Nucleus accumbens (tissue), 56 donors: ENCODE measurements around the gene RIC1.
A peak's percentile ranks its signal among the peaks of the same experiment; 100 is the strongest.
"Not testable (repeated sequence)": the region's sequence is repeated elsewhere in the genome, so short reads cannot be mapped to it uniquely, and the experiment has no call there.

Experiments
- DNase-seq, 56 donors: peaks; one replicate each; lab custom pipeline; 2025; lab: John Stamatoyannopoulos, UW

RIC1 gene

DNA sequence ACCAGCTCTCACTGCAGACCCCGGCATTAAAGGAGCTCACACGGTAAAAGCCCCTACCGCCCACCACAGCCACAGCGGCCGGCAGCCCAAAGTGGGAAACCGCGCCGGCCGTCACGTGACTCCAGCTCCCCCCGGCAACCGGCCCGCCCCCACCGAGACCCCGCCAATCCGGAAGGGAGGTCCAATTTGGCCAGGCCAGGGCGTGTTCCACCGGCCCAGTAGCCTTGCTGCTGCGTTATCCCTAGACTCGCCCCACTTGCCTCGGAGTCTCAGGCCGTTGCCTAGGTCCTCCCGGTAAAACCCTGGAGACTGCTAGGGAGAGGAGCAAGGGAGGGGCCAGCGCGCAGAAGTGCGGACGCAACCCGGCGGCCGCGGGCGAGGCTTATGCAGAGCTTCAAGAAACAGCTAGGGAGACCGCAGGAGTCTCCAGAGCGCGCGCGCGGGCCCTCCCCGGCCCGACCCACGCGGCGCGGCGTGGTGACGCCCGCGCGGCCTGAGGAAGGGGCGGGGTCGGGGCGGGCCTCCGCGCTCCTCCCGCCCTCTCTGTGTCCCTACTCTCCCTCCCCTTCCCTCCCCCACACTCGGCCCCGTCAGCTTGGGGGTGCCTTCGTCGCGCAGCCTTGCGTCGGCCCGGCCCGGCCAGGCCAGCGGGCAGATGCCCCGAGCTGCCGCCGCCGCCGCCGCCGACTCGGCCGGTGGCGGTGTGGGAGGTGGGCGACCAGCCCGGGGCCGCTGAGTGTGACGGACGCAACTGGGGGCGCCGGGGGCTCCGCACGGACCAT is at the start of gene RIC1:
Gene RIC1, plus strand, starts transcription at position 578 of the 782 bp plus-strand sequence. Its CDS starts 203 bp downstream, at position 781.
- peak; percentile 54 to 97 (median 88) for DNase-seq

GRCh38 chr9:5579881-5580280 is 49.0 kb upstream of the RIC1 start:
- no peak for DNase-seq

GRCh38 chr9:5580650-5581049 is 48.3 kb upstream of the RIC1 start:
- no peak for DNase-seq

- not testable (repeated sequence) for DNase-seq
Measured at GRCh38 chr9:5581706-5582105, 47.2 kb upstream of the RIC1 start.

GRCh38 chr9:5582835-5583195 is 46.1 kb upstream of the RIC1 start:
- DNase-seq: peak in 5 of 56 donors; percentile 2 to 10 (median 6)

- DNase-seq: no peak
Measured at GRCh38 chr9:5586391-5586802, 42.5 kb upstream of the RIC1 start.

DNA sequence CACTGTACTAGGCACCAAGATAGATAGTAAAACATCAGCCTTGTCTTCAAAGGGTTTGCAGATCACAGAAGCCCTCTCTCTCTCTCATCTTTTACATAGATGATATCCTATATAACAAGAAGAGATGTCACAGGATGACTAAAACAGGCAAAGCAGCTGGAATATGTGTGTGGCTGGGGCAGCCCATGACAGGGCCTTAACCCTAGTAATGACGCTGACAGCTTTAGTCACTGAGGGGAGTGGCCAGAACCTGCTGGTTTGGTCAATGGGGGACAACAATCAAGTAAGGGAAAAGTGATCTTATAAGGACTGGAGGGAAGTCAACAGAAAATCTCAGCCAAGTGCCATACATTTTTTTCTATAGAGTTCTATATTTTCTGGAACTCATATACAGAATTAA is 41.9 kb upstream of the RIC1 start:
- no peak for DNase-seq

DNA sequence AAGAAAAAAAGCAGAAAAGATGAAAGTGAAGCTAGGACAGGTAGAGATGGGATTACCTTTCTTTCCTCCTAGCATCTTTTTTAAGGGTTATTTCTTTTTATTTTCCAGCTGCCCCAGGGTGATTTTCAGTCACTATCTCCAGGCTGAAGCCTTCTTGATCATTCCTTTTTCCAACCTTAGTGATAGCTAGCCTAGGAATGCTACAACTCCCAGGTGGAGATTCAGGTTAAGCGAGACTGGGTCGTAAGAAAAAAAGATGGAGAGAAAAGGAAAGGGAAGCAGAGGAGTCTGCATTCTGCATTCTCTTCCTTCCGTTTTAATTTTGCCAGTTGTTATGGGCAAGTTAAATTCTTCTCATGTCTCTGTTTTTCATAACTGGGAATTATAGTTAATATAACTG is 36.7 kb upstream of the RIC1 start:
- DNase-seq: no peak

DNA sequence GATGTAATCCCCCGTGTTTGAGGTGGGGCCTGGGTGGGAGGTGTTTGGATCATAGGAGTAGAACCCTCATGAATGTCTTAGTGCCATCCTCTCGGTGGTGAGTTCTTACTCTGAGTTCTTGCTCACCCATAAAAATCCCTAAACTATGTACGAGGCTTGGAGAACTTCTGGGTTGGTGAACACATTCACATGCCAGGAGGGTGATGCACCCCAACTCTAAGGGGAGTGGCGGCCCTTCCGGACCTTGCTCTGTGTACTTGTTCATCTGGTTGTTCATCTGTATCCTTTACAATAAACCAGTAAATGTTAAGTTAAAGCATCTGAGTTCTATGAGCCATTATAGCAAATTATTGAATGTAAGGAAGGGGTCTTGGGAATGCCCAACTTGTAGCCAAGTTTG is 36.0 kb upstream of the RIC1 start:
- no peak for DNase-seq

DNA sequence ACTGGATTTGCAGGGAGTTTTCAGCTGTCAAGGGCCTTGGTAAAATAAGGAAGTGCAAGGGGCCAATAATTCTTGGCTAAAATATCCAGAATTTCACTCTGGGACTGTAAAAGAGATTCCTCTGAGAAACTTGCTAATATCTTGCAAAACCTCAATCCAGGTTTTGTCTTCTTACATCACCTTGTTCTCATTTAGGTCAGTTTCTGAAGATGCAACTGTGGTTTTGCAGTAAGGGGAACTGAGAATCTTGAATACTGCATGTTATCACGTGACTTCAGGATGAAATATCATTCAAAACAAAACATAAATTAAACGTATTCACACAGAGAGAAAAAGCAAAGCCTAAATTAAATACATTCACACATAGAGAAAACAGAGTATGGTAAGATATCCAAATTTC is 35.0 kb upstream of the RIC1 start:
- no peak for DNase-seq

- DNase-seq: no peak
Measured at GRCh38 chr9:5596173-5596572, 32.7 kb upstream of the RIC1 start.

DNA sequence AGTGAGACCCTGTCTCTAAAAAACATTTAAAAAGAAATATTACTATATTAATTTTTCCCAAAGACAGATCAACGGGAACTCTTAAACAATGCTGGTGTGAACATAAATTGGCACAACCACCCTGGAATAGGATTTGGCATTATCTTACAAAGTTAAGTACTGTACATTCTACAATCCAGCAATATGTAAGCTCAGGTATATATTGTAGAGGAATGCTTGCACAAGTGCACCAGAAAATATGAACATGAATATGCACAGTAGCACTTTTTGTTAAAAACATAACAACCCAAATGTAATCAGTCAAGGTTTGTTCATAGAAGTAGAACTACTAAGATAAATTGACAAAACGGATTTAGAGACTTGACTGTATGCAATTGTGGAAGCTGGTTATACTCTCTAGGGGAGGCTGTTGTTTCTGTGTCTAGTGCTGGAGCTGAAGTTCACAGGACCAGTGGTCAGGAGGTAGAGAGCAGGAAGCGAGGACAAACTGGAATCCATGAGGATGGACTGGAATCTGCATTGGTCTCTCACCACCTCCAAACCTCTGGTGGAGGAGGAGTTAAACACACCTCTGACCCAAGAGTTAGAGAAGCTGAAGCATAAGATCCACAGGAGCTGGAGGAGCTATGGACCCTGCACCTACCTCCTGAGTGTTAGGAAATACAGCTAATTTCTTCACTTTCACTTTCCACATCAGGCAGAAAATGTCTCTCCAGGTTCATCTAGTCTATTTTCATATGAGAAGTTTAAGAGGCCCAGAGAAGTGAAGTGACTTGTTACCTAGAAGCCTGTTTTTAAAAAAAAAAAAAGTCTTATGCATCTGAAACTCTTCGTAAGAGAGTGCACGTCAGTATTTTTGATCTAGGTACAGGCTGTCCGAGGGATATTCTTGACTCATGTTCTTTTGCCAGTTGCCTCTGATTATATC is 20.3 kb upstream of the RIC1 start:
- DNase-seq: peak in 2 of 56 donors; percentile 0 to 4

DNA sequence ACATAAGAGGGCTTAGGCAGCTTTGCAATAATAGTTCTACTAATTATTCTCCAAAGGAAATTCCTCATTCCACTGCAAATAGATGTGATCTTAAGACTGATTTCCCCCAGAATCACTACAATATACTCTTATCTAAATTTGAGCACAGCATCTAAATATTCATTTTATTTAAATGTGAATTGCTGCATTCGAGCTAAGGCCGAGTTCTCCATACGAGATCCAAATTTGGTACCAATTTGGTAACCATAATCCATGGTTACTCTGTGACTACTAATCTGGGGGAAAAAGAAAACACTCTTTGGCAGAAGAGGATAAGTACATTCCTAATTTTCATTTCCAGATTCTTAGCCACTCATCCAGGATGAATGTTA is 19.7 kb upstream of the RIC1 start:
- no peak for DNase-seq

DNA sequence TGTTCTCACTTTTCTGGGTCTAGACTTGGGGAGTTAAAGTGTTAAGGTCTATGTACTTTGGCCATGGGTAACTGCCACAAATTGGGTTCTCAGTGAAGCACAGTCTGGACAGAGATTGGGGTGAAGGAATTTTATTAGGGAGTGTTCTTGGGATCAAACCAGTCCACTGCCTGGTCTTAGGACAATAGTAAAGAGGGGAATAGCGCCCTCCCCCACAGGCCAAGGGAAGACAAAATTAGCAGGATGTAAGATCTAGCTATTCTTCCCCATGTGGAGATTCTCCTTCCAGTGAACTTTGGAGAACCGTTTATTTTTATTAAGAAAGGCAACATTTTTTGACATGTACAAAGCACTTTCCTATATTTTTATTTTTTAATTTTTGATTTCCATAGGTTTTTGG is 18.4 kb upstream of the RIC1 start:
- DNase-seq: no peak

DNA sequence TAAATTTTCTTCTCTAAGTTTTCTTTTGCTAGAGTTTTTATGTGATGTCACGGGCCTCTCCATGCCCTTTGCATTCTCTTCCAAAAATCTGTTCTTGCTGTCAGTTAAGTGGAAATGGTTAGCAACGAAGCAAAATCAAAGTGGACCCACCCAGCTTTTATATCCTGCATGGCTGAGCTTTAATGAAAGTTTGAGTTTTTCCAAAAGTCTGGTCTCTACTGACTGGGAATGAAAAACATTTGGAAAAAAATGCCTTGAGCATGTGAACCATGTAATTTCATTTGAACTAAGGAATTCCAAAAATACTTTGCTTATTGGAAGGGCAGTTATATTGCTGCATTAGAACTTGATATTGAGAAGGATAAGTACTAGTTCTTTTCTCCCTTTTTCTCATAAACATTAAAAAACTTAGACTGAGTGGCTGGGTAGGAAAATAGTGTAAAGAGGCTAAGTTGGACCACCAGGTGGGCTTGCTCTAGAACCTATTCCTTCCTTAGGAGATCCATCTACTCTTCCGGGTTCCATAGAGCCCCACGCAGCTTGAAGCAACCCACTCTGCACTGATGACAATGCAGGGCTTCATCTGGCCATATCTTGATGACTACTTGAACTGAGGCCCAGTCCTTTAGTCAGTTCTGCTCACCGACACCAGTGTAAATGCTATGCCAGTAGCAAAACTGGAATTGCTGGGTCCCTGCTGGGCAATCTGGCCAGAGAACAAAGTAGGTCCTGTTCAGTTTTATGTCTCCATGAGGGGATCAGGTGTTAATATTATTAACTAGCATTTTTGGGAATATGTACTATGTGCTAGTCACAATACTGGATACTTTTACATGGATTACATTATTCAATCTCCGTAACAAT is 17.4 kb upstream of the RIC1 start:
- DNase-seq: peak in 1 of 56 donors; percentile 7

GRCh38 chr9:5612185-5612530 is 16.7 kb upstream of the RIC1 start:
- no peak for DNase-seq

GRCh38 chr9:5614192-5614591 is 14.7 kb upstream of the RIC1 start:
- no peak for DNase-seq

- no peak for DNase-seq
Measured at GRCh38 chr9:5614985-5615384, 13.9 kb upstream of the RIC1 start.

DNA sequence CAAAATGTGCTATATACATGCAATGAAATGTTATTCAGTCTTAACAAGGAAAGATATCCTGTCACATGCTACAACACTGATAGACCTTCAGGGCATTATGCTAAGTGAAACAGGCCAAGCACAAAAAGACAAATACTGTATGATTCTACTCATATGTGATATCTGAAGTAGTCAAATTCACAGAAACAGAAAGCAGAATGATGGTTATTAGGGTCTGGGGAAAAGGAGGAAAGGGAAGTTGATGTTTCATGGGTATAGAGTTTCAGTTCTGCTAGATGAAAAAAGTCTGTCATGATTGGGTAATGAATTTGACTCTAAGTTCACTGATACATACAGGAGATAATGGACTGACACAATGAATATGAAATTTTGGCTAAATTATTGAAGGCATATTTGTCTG is 11.2 kb upstream of the RIC1 start:
- no peak for DNase-seq

- DNase-seq: no peak
Measured at GRCh38 chr9:5620494-5620893, 8.4 kb upstream of the RIC1 start.

GRCh38 chr9:5621327-5621726 is 7.6 kb upstream of the RIC1 start:
- peak in 1 of 56 donors; percentile 0 for DNase-seq
